MM.1S (cell line): Measurements from ENCODE around the gene ITGB2.

Experiments used
- DNase-seq: peaks from one replicate; pipeline ENCODE4 v3.0.0-alpha.2; 2015
- H2AFZ ChIP-seq: fragments of 300-600 bp; sonication (generic); 2 replicates; pipeline ENCODE4 v1.6.0; 2016; ENCODE audit warnings: antibody characterized with exemption, low read length
- H3F3A ChIP-seq: fragments of 300-600 bp; sonication (generic); 2 replicates; pipeline ENCODE4 v1.6.1; 2016; ENCODE audit warnings: mild to moderate bottlenecking, antibody characterized with exemption, low read length, moderate library complexity, mixed read lengths; ENCODE audit not compliant: insufficient read depth
- H3K27ac ChIP-seq: fragments of 300-600 bp; sonication (generic); 2 replicates; pipeline ENCODE4 v1.5.1; 2016; ENCODE audit warnings: mild to moderate bottlenecking, low read length
- H3K27me3 ChIP-seq: fragments of 300-600 bp; sonication (generic); replicated peaks from 2 replicates; pipeline ENCODE4 v1.6.0; 2016; ENCODE audit warnings: low read length; ENCODE audit not compliant: insufficient read depth
- H3K36me3 ChIP-seq: fragments of 300-600 bp; sonication (generic); replicated peaks from 2 replicates; pipeline ENCODE4 v1.6.1; 2016; ENCODE audit warnings: mild to moderate bottlenecking, low read length, mixed read lengths; ENCODE audit not compliant: insufficient read depth
- H3K4me1 ChIP-seq: fragments of 300-600 bp; sonication (generic); 2 replicates; pipeline ENCODE4 v1.6.1; 2016; ENCODE audit warnings: low read length, mixed read lengths
- H3K4me2 ChIP-seq: fragments of 300-600 bp; sonication (generic); 2 replicates; pipeline ENCODE4 v1.6.0; 2016; ENCODE audit warnings: low read depth, low read length
- H3K4me3 ChIP-seq: fragments of 300-600 bp; sonication (generic); 2 replicates; pipeline ENCODE4 v1.5.1; 2016; ENCODE audit warnings: low read length, mixed read lengths
- H3K79me2 ChIP-seq: fragments of 300-600 bp; sonication (generic); 2 replicates; pipeline ENCODE4 v1.6.1; 2016; ENCODE audit warnings: mixed run types, low read length, mixed read lengths
- H3K9ac ChIP-seq: fragments of 300-600 bp; sonication (generic); 2 replicates; pipeline ENCODE4 v1.6.1; 2016; ENCODE audit warnings: low read length, mixed read lengths
- H3K9me2 ChIP-seq: fragments of 300-600 bp; sonication (generic); replicated peaks from 2 replicates; pipeline ENCODE4 v1.6.1; 2016; ENCODE audit warnings: mild to moderate bottlenecking, low read length, mixed read lengths; ENCODE audit not compliant: insufficient read depth
- H3K9me3 ChIP-seq: fragments of 300-600 bp; sonication (generic); replicated peaks from 2 replicates; pipeline ENCODE4 v1.6.1; 2016; ENCODE audit warnings: mild to moderate bottlenecking, low read length, mixed read lengths; ENCODE audit not compliant: insufficient read depth
- H4K20me1 ChIP-seq: fragments of 300-600 bp; sonication (generic); 2 replicates; pipeline ENCODE4 v1.6.1; 2016; ENCODE audit warnings: mild to moderate bottlenecking, low read length, moderate library complexity, mixed read lengths; ENCODE audit not compliant: insufficient read depth
- EZH2 ChIP-seq: fragments of 300-600 bp; sonication (generic); optimal IDR thresholded peaks from 2 replicates; pipeline ENCODE3; 2017; ENCODE audit warnings: low read depth, mild to moderate bottlenecking, antibody characterized with exemption, low read length, mixed read lengths
- EZH2phosphoT487 ChIP-seq: fragments of 300-600 bp; sonication (generic); IDR thresholded peaks from 2 replicates; pipeline ENCODE4 v1.6.1; 2018; ENCODE audit warnings: antibody characterized with exemption, low read length
- TF ChIP-seq, protein P1 (sequence below): fragments of 300-600 bp; sonication (generic); IDR thresholded peaks from 2 replicates; pipeline ENCODE4 v1.5.1; 2016; ENCODE audit warnings: antibody characterized with exemption, low read length, mixed read lengths

The ITGB2 gene

DNA sequence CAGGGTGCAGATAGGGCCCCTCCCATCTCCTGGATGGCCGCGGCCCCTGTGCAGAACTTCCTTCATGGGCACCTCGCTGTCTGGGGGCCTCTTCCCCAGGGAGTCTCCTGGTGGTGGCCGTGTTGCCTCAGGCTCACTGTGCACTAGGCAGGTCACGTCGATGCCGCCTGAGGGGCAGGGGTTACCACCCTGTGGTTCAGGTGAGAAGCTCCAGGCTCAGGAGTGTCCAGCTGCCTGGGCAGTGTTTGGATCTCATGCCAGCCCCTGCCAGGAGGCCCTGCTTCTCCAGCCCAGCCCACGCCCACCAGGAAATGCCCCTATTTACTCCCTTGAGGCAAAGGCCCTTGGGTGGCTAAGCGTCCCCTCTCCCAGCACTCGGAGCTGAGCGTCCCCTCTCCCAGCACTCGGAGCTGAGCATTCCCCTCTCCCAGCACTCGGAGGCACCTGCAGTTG, 2.1 kb downstream of the ITGB2 start:
- peaks cover 99% of the 10 kb centered on the region for H3K27me3 ChIP-seq
- no peaks in the 10 kb centered on the region for H3F3A ChIP-seq
- H3K4me2 ChIP-seq: no peak overlapping the region
- H4K20me1 ChIP-seq: no peaks in the 10 kb centered on the region; the same call in 1 of the 2 replicates
- no peaks in the 10 kb centered on the region for H3K4me1 ChIP-seq
- H3K9ac ChIP-seq: no peak overlapping the region
- no peak for DNase-seq
- no peak overlapping the region for H3K27ac ChIP-seq
- H3K36me3 ChIP-seq: no peaks in the 10 kb centered on the region
- H3K9me2 ChIP-seq: no peaks in the 10 kb centered on the region
- H3K4me3 ChIP-seq: no peak overlapping the region
- TF ChIP-seq, protein P1, sequence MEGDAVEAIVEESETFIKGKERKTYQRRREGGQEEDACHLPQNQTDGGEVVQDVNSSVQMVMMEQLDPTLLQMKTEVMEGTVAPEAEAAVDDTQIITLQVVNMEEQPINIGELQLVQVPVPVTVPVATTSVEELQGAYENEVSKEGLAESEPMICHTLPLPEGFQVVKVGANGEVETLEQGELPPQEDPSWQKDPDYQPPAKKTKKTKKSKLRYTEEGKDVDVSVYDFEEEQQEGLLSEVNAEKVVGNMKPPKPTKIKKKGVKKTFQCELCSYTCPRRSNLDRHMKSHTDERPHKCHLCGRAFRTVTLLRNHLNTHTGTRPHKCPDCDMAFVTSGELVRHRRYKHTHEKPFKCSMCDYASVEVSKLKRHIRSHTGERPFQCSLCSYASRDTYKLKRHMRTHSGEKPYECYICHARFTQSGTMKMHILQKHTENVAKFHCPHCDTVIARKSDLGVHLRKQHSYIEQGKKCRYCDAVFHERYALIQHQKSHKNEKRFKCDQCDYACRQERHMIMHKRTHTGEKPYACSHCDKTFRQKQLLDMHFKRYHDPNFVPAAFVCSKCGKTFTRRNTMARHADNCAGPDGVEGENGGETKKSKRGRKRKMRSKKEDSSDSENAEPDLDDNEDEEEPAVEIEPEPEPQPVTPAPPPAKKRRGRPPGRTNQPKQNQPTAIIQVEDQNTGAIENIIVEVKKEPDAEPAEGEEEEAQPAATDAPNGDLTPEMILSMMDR: no peak
- TF ChIP-seq EZH2phosphoT487 (no peak), EZH2 (no peak)
- H3K9me3 ChIP-seq: no peaks in the 10 kb centered on the region
- no peaks in the 10 kb centered on the region for H3K79me2 ChIP-seq
- H2AFZ ChIP-seq: no peak overlapping the region

GRCh38 chr21:44918107-44918470, 2.6 kb downstream of the ITGB2 start:
- no peaks in the 10 kb centered on the region for H3K79me2 ChIP-seq
- H2AFZ ChIP-seq: no peak overlapping the region
- no peaks in the 10 kb centered on the region for H3K36me3 ChIP-seq
- peaks cover 99% of the 10 kb centered on the region for H3K27me3 ChIP-seq
- no peak overlapping the region for H3K4me3 ChIP-seq
- H3K4me1 ChIP-seq: no peaks in the 10 kb centered on the region
- TF ChIP-seq, protein P1: no peak
- TF ChIP-seq EZH2 (no peak), EZH2phosphoT487 (no peak)
- H3K4me2 ChIP-seq: no peak overlapping the region
- no peaks in the 10 kb centered on the region for H3K9me3 ChIP-seq
- H3F3A ChIP-seq: no peaks in the 10 kb centered on the region
- DNase-seq: no peak
- H3K9me2 ChIP-seq: no peaks in the 10 kb centered on the region
- no peak overlapping the region for H3K9ac ChIP-seq
- H3K27ac ChIP-seq: no peak overlapping the region
- no peaks in the 10 kb centered on the region; the same call in 1 of the 2 replicates for H4K20me1 ChIP-seq

DNA sequence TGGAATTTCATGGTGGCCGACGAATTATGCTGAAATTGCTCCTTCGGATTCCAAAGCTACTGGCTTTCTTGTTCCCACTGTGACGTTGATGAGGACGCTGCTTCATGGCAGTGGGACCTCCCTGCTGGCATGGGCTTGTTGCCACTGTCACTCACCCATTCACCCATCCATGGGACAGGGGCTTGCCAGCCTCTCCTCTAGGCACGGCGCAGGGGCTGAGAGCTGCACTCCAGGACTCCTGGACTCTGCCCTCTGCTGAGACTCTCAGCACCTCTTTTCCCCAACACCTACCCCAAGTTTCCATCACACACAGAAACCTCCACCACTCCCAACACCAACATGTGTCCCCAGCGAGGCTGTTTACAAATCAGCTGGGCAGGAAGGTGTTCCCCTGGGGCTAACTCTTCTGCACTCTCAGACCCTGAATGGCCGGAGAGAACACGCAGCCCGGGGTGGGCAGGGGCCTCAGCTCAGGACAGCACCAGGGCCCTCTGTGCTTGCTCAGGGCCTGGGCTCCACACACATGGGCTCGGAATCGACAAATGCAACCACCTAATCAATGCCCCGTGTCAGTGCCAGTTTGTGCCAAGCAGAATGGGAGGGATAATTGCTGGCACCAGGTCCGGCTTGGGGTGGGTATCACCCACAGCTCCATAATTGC, 3.1 kb downstream of the ITGB2 start:
- DNase-seq: no peak
- no peak overlapping the region for H3K4me3 ChIP-seq

More for the DNA sequence above, 3.1 kb downstream of the ITGB2 start:
- no peaks in the 10 kb centered on the region; the same call in 1 of the 2 replicates for H4K20me1 ChIP-seq
- peaks cover 96% of the 10 kb centered on the region for H3K27me3 ChIP-seq
- H3F3A ChIP-seq: no peaks in the 10 kb centered on the region
- TF ChIP-seq, protein P1: no peak
- TF ChIP-seq EZH2: no peak
- TF ChIP-seq EZH2phosphoT487: no peak
- no peaks in the 10 kb centered on the region for H3K9me3 ChIP-seq
- no peak overlapping the region for H3K9ac ChIP-seq
- H3K4me2 ChIP-seq: no peak overlapping the region
- no peaks in the 10 kb centered on the region for H3K4me1 ChIP-seq
- H3K79me2 ChIP-seq: no peaks in the 10 kb centered on the region
- no peak overlapping the region for H3K27ac ChIP-seq
- H3K36me3 ChIP-seq: no peaks in the 10 kb centered on the region
- H3K9me2 ChIP-seq: no peaks in the 10 kb centered on the region
- H2AFZ ChIP-seq: no peak overlapping the region
